ENCODE data around the gene ZFAND3. TPM values are rescaled to one million over a fixed set of nuclear protein-coding genes. Genes with fewer than 3 reads are reported as not detected.

The ZFAND3 gene
- polyA plus RNA-seq, 3 donors = 11.5 to 21.1 (median 11.7) TPM

DNA sequence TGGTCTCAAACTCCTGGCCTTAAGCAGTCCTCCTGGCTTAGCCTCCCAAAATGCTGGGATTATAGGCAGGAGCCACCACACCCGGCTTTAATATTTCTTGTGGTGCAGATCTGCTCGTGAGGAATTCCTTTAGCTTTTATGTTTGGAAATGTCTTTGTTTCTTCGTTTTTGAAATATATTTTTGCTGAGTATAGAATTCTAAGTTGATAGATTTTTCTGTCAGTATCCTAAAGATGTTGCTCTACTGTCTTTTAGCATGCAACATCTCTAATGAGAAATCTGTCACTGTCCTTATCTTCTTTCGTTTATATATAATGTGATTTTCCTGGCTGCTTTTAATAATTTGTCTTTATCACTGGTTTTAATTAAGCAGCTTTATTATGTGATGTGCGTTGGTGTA lies 75.1 kb downstream of the ZFAND3 start:
- Histone ChIP-seq H3K9me3 (replicated peaks in 1 of 2; ENCODE audit: control insufficient read depth in 1 of 2, insufficient read depth in 1 of 2, low read length in 2 of 2) (peaks cover 0 to 3% of the 10 kb centered on the region in 2 donors), H3K79me2 (ENCODE audit: insufficient read depth, low read length) (peaks cover 100% of the 10 kb centered on the region), H3K9ac (ENCODE audit: insufficient read depth, low read length, poor library complexity, severe bottlenecking) (no peak overlapping the region), H3K27me3 (ENCODE audit: control insufficient read depth in 2 of 2, insufficient read depth in 2 of 2, low read length in 2 of 2) (no peaks in the 10 kb centered on the region), H3K36me3 (replicated peaks in 1 of 2; ENCODE audit: control insufficient read depth in 1 of 2, insufficient read depth in 2 of 2, low read length in 2 of 2) (no peaks in the 10 kb centered on the region), H3K4me2 (replicated peaks; ENCODE audit: extremely low read depth, low read length, poor library complexity, severe bottlenecking) (no peak overlapping the region), H3K4me3 (replicated peaks in 1 of 3; ENCODE audit: low read depth in 2 of 3, low read length in 3 of 3) (no peak overlapping the region), H3K27ac (ENCODE audit: low read depth in 1 of 2, low read length in 2 of 2) (no peak overlapping the region), H3K4me1 (ENCODE audit: control insufficient read depth in 1 of 2, insufficient read depth in 2 of 2, low read length in 2 of 2) (no peaks in the 10 kb centered on the region), H4K20me1 (ENCODE audit: insufficient read depth, low read length) (peaks cover 100% of the 10 kb centered on the region), H2AFZ (ENCODE audit: insufficient read depth, low read depth, low read length, poor library complexity, severe bottlenecking) (no peak overlapping the region)
- intact Hi-C loops (cut with micrococcal nuclease) = no loop called here
- 100% methylated on average over 1 of the region's 5 CpGs for WGBS (ENCODE audit: insufficient coverage)
- H3K27me3 Mint-ChIP-seq (ENCODE audit: low read depth in 3 of 3) = no peaks in the 10 kb centered on the region
- peaks cover 17% of the 10 kb centered on the region for H3K4me1 Mint-ChIP-seq
- H3K9me3 Mint-ChIP-seq = peaks cover 0 to 6% (median 0%) of the 10 kb centered on the region in 7 donors
- TF ChIP-seq CTCF (IDR thresholded peaks at IDR 0.05) = no peak
- H3K4me3 Mint-ChIP-seq = no peak overlapping the region
- DNase-seq = no peak
- H3K36me3 Mint-ChIP-seq = peaks cover 2 to 13% of the 10 kb centered on the region in 2 donors
- peak overlapping the region in 3 of 7 donors; percentile 7 to 40 (median 38) for H3K27ac Mint-ChIP-seq

DNA sequence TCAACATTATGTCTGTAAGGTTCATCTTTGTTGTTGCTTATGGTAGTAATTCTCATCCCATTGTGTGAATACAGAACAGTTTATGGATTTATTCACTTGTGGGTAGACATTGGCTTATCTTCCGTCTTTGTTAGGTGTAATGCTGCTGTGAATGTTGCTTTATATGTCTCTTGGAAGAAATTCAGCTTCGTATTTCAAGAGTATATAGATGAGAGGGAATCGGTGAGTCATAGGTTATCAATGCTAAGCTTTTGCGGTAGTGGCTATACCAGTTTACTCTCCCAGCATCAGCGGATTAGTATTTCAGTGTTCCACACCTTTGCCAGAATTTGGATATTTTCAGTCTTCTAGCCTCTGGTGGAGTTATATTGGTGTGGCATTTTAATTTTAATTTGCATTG lies 77.8 kb downstream of the ZFAND3 start:
- Mint-ChIP-seq H3K27ac (no peak overlapping the region), H3K27me3 (ENCODE audit: low read depth in 3 of 3) (no peaks in the 10 kb centered on the region), H3K4me3 (no peak overlapping the region), H3K9me3 (peaks cover 0 to 6% (median 0%) of the 10 kb centered on the region in 7 donors), H3K36me3 (peaks cover 2 to 13% of the 10 kb centered on the region in 2 donors), H3K4me1 (peaks cover 16% of the 10 kb centered on the region)
- Histone ChIP-seq H3K27ac (ENCODE audit: low read depth in 1 of 2, low read length in 2 of 2) (no peak overlapping the region), H2AFZ (ENCODE audit: insufficient read depth, low read depth, low read length, poor library complexity, severe bottlenecking) (no peak overlapping the region), H3K4me3 (replicated peaks in 1 of 3; ENCODE audit: low read depth in 2 of 3, low read length in 3 of 3) (no peak overlapping the region), H3K36me3 (replicated peaks in 1 of 2; ENCODE audit: control insufficient read depth in 1 of 2, insufficient read depth in 2 of 2, low read length in 2 of 2) (no peaks in the 10 kb centered on the region), H3K4me1 (ENCODE audit: control insufficient read depth in 1 of 2, insufficient read depth in 2 of 2, low read length in 2 of 2) (no peaks in the 10 kb centered on the region), H3K9ac (ENCODE audit: insufficient read depth, low read length, poor library complexity, severe bottlenecking) (no peak overlapping the region), H3K4me2 (replicated peaks; ENCODE audit: extremely low read depth, low read length, poor library complexity, severe bottlenecking) (no peak overlapping the region), H3K9me3 (replicated peaks in 1 of 2; ENCODE audit: control insufficient read depth in 1 of 2, insufficient read depth in 1 of 2, low read length in 2 of 2) (peaks cover 0 to 3% of the 10 kb centered on the region in 2 donors), H3K27me3 (ENCODE audit: control insufficient read depth in 2 of 2, insufficient read depth in 2 of 2, low read length in 2 of 2) (no peaks in the 10 kb centered on the region), H3K79me2 (ENCODE audit: insufficient read depth, low read length) (peaks cover 100% of the 10 kb centered on the region), H4K20me1 (ENCODE audit: insufficient read depth, low read length) (peaks cover 100% of the 10 kb centered on the region)
- intact Hi-C loops (cut with micrococcal nuclease) = no loop called here
- DNase-seq = no peak
- no peak for TF ChIP-seq CTCF (IDR thresholded peaks at IDR 0.05)
- WGBS (ENCODE audit: insufficient coverage) = 100% methylated on average over 3 of the region's 5 CpGs

Data from CD14-positive monocyte (primary cell).